Measurements from ENCODE around the gene CADPS. TPM values are rescaled to one million over a fixed set of nuclear protein-coding genes. Genes with fewer than 3 reads are reported as not detected.

Gene CADPS
- total RNA-seq, 1 experiment from 2014 or later: not detected

GRCh38 chr3:62602987-62603386 is 272.2 kb downstream of the CADPS start:
- CTCF ChIA-PET: no interaction called here
- no peaks in the 10 kb centered on the region for H4K20me1 ChIP-seq (ENCODE audit: low read length)
- intact Hi-C loops (cut with micrococcal nuclease): loop anchor here (5.0 to 10.0 kb wide), 2 partner anchors 41 to 1668 kb away; no protein-coding TSS in a partner anchor

GRCh38 chr3:62602129-62602770 is 273.0 kb downstream of the CADPS start:
- Histone ChIP-seq H3K27ac (ENCODE audit: low read length) (no peak overlapping the region), H3F3A (ENCODE audit: low read length, unreplicated experiment) (no peaks in the 10 kb centered on the region), H3K9me2 (replicated peaks; ENCODE audit: low read length) (no peaks in the 10 kb centered on the region), H3K79me2 (ENCODE audit: low read length) (no peaks in the 10 kb centered on the region), H2AFZ (ENCODE audit: low read length) (no peak overlapping the region), H3K9me3 (ENCODE audit: low read length) (no peaks in the 10 kb centered on the region), H3K9ac (ENCODE audit: low read length) (no peak overlapping the region), H4K20me1 (ENCODE audit: low read length) (no peaks in the 10 kb centered on the region), H3K36me3 (ENCODE audit: low read depth, low read length) (no peaks in the 10 kb centered on the region), H3K4me3 (ENCODE audit: low read length) (no peak overlapping the region), H3K4me1 (ENCODE audit: insufficient read depth, low read length) (peaks cover 42% of the 10 kb centered on the region), H3K27me3 (ENCODE audit: low read length) (no peaks in the 10 kb centered on the region), H3K4me2 (ENCODE audit: low read length) (no peak overlapping the region)
- POLR2A ChIA-PET (ENCODE audit: unreplicated experiment): no interaction called here
- ATAC-seq (no peak), DNase-seq (no peak)
- CTCF ChIA-PET: no interaction called here
- BruUV-seq (replicated peaks): no TSS peak
- intact Hi-C loops (cut with micrococcal nuclease): loop anchor here (5.0 to 10.0 kb wide), 2 partner anchors 40 to 1667 kb away; no protein-coding TSS in a partner anchor
- no peak for TF ChIP-seq CTCF (conservative IDR thresholded peaks at IDR 0.05; ENCODE audit: low read depth, low read length)
- no peak for TF ChIP-seq EZH2 (IDR thresholded peaks at IDR 0.05; ENCODE audit: low read length, unreplicated experiment)
- TF ChIP-seq EZH2phosphoT487 (IDR thresholded peaks at IDR 0.05; ENCODE audit: borderline replicate concordance, low read length): no peak

More at GRCh38 chr3:62602987-62603386, 272.2 kb downstream of the CADPS start:
- H3K9me3 ChIP-seq (ENCODE audit: low read length): no peaks in the 10 kb centered on the region
- H2AFZ ChIP-seq (ENCODE audit: low read length): no peak overlapping the region
- no peaks in the 10 kb centered on the region for H3K36me3 ChIP-seq (ENCODE audit: low read depth, low read length)
- H3K4me1 ChIP-seq (ENCODE audit: insufficient read depth, low read length): peaks cover 49% of the 10 kb centered on the region
- H3F3A ChIP-seq (ENCODE audit: low read length, unreplicated experiment): no peaks in the 10 kb centered on the region
- no peak overlapping the region for H3K9ac ChIP-seq (ENCODE audit: low read length)
- POLR2A ChIA-PET (ENCODE audit: unreplicated experiment): no interaction called here
- TF ChIP-seq EZH2 (IDR thresholded peaks at IDR 0.05; ENCODE audit: low read length, unreplicated experiment) (no peak), CTCF (conservative IDR thresholded peaks at IDR 0.05; ENCODE audit: low read depth, low read length) (no peak), EZH2phosphoT487 (IDR thresholded peaks at IDR 0.05; ENCODE audit: borderline replicate concordance, low read length) (no peak)
- no TSS peak for BruUV-seq (replicated peaks)
- no peaks in the 10 kb centered on the region for H3K79me2 ChIP-seq (ENCODE audit: low read length)
- no peak for ATAC-seq
- H3K4me3 ChIP-seq (ENCODE audit: low read length): no peak overlapping the region
- H3K9me2 ChIP-seq (replicated peaks; ENCODE audit: low read length): no peaks in the 10 kb centered on the region
- H3K27ac ChIP-seq (ENCODE audit: low read length): no peak overlapping the region; the same call in 1 of the 2 replicates
- no peak overlapping the region; the same call in 1 of the 2 replicates for H3K4me2 ChIP-seq (ENCODE audit: low read length)
- no peaks in the 10 kb centered on the region for H3K27me3 ChIP-seq (ENCODE audit: low read length)
- no peak for DNase-seq
